ACC112 (cell line): ENCODE measurements around the gene CELF5.

ENCODE experiments used
- H2AFZ ChIP-seq: fragments of 200-600 bp; sonication (generic); one replicate; pipeline ENCODE4 v1.6.0; 2017; ENCODE audit warnings: antibody characterized with exemption, low read length; ENCODE audit not compliant: unreplicated experiment
- H3K27ac ChIP-seq: fragments of 200-600 bp; sonication (generic); 2 replicates; pipeline ENCODE4 v1.5.1; 2014; ENCODE audit warnings: low read depth, mild to moderate bottlenecking, antibody characterized with exemption, low read length, moderate library complexity
- H3K27me3 ChIP-seq: fragments of 200-600 bp; sonication (generic); 2 replicates; pipeline ENCODE4 v1.6.1; 2014; ENCODE audit warnings: mild to moderate bottlenecking, antibody characterized with exemption, low read length, moderate library complexity, mixed read lengths; ENCODE audit not compliant: insufficient read depth
- H3K36me3 ChIP-seq: fragments of 200-600 bp; sonication (generic); 2 replicates; pipeline ENCODE4 v1.6.1; 2016; ENCODE audit warnings: mild to moderate bottlenecking, antibody characterized with exemption, low read length, moderate library complexity, mixed read lengths; ENCODE audit not compliant: insufficient read depth
- H3K4me1 ChIP-seq: fragments of 200-600 bp; sonication (generic); one replicate; pipeline ENCODE4 v1.6.1; 2016; ENCODE audit warnings: low read length, mixed read lengths; ENCODE audit not compliant: insufficient read depth, unreplicated experiment, control insufficient read depth
- H3K4me3 ChIP-seq: fragments of 200-600 bp; sonication (generic); 2 replicates; pipeline ENCODE4 v1.5.1; 2014; ENCODE audit warnings: mild to moderate bottlenecking, low read depth, low read length
- H3K79me2 ChIP-seq: fragments of 200-600 bp; sonication (generic); one replicate; pipeline ENCODE4 v1.6.0; 2016; ENCODE audit warnings: low read length; ENCODE audit not compliant: control insufficient read depth, unreplicated experiment, insufficient read depth

CELF5 gene

GRCh38 chr19:3277649-3278048, 53.2 kb downstream of the CELF5 start:
- Histone ChIP-seq H3K4me3 (no peak overlapping the region), H3K4me1 (peaks cover 6% of the 10 kb centered on the region), H3K36me3 (no peaks in the 10 kb centered on the region), H2AFZ (no peak overlapping the region), H3K27ac (no peak overlapping the region), H3K27me3 (peaks cover 8% of the 10 kb centered on the region), H3K79me2 (no peaks in the 10 kb centered on the region)

DNA sequence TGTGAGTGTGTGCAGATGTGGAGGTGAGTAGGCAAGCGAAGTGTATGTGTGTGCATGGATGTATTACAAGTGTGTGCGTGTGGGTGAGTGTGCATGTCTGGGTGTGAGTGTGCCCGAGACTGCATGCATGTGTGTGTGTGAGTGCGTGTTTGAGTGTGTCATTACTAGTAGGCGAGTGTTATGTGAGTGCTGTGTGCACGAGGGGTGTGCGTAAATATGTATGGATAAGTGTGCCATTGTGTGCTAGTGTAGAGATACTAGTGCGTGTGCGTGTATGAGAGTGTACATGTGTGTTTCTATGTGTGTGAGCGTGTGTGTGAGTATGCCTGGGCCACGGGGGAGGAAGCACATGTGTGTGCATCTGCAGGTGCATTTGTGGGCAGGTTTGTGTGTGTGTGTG, 53.8 kb downstream of the CELF5 start:
- no peaks in the 10 kb centered on the region for H3K79me2 ChIP-seq
- H3K27me3 ChIP-seq = peaks cover 2% of the 10 kb centered on the region
- H3K4me1 ChIP-seq = peaks cover 6% of the 10 kb centered on the region
- H3K36me3 ChIP-seq = no peaks in the 10 kb centered on the region
- no peak overlapping the region for H2AFZ ChIP-seq
- H3K4me3 ChIP-seq = no peak overlapping the region
- H3K27ac ChIP-seq = no peak overlapping the region

DNA sequence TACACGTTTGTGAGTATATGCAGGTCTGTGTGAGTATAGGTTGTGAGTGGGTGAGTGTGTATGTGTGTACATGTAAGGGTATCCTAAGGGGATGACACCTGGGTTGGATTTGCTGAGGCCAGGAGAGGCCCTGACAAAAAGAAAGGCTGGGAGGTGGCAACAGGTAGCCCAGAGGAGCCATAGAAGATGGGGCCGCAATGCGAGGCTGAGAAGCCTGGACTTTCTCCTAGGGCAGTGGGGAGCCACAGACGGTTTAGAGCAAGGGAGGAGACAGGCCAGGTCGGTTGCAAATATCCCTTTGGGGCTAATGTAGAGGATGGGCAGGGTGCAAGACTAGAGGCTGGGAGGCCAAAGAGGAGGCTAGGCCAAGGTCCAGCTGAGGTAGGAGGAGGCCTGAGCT, 54.3 kb downstream of the CELF5 start:
- peaks cover under 1% of the 10 kb centered on the region; the same call in 1 of the 2 replicates for H3K27me3 ChIP-seq

GRCh38 chr19:3279306-3279705, 54.8 kb downstream of the CELF5 start:
- Histone ChIP-seq H2AFZ (no peak overlapping the region), H3K4me1 (peaks cover 6% of the 10 kb centered on the region), H3K27me3 (peaks cover 6% of the 10 kb centered on the region), H3K27ac (no peak overlapping the region), H3K36me3 (no peaks in the 10 kb centered on the region), H3K4me3 (no peak overlapping the region), H3K79me2 (no peaks in the 10 kb centered on the region)

More for the DNA sequence above, 54.3 kb downstream of the CELF5 start:
- no peak overlapping the region for H3K27ac ChIP-seq
- H2AFZ ChIP-seq = no peak overlapping the region
- no peak overlapping the region for H3K4me3 ChIP-seq
- H3K36me3 ChIP-seq = no peaks in the 10 kb centered on the region
- peaks cover 6% of the 10 kb centered on the region for H3K4me1 ChIP-seq
- H3K79me2 ChIP-seq = no peaks in the 10 kb centered on the region

DNA sequence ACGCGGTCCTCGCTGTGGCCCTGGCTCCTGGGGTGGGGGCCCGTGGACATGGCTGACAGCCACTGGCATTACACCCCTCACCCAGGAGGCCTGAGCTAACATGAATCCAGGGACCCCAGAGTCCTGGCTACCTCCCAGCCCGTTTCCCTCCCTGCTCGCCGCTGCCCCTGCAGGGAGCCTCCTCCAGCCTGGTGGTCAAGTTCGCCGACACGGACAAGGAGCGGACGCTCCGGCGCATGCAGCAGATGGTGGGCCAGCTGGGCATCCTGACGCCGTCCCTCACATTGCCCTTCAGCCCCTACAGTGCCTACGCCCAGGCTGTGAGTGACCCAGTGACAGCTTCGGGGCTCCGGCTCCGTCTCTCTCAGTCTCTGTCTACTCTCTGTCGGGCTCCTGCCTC, 56.6 kb downstream of the CELF5 start:
- Histone ChIP-seq H2AFZ (no peak overlapping the region), H3K4me3 (no peak overlapping the region), H3K79me2 (no peaks in the 10 kb centered on the region), H3K36me3 (no peaks in the 10 kb centered on the region), H3K27ac (no peak overlapping the region), H3K27me3 (peaks cover 10% of the 10 kb centered on the region), H3K4me1 (no peaks in the 10 kb centered on the region)

DNA sequence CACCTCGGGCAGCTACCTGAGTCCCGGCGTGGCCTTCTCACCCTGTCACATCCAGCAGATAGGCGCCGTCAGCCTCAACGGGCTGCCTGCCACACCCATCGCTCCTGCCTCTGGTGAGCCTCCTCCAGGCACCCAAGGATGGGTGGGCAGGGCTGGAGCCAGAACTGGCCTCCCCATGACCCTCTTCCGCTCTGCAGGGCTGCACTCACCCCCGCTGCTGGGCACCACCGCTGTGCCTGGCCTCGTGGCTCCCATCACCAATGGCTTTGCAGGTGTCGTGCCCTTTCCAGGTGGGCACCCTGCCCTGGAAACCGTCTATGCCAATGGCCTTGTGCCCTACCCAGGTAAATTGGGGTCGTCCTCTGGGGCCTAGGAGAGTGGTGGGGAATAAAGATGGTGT, 57.7 kb downstream of the CELF5 start:
- peaks cover 10% of the 10 kb centered on the region for H3K27me3 ChIP-seq
- H3K27ac ChIP-seq = no peak overlapping the region
- no peaks in the 10 kb centered on the region for H3K4me1 ChIP-seq
- H2AFZ ChIP-seq = no peak overlapping the region
- H3K79me2 ChIP-seq = no peaks in the 10 kb centered on the region
- no peaks in the 10 kb centered on the region for H3K36me3 ChIP-seq
- H3K4me3 ChIP-seq = no peak overlapping the region

DNA sequence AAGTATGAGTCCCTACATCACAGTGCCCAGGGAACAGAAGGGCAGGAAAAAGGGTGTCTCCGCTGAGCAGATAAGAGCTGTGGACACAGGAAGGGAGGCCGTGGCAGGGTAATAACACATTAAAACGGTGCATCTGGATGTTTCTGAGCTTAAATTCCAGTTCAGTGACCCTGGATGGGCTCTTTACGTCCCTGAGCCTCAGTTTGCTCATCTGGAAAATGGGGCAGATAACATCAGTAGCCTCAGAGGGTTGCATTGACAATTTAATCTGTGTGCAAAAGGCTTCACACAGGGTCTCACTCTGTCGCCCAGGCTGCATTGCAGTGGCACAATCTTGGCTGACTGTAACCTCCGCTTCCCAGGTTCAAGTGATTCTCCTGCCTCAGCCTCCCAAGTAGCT, 58.1 kb downstream of the CELF5 start:
- no peaks in the 10 kb centered on the region for H3K36me3 ChIP-seq
- peaks cover 10% of the 10 kb centered on the region for H3K27me3 ChIP-seq
- no peak overlapping the region for H3K4me3 ChIP-seq
- no peaks in the 10 kb centered on the region for H3K4me1 ChIP-seq
- no peaks in the 10 kb centered on the region for H3K79me2 ChIP-seq
- H2AFZ ChIP-seq = no peak overlapping the region
- no peak overlapping the region for H3K27ac ChIP-seq

- Histone ChIP-seq H3K4me1 (no peaks in the 10 kb centered on the region), H3K79me2 (no peaks in the 10 kb centered on the region), H3K27me3 (peaks cover 10% of the 10 kb centered on the region; the same call in 1 of the 2 replicates), H3K27ac (no peak overlapping the region), H3K4me3 (no peak overlapping the region), H2AFZ (no peak overlapping the region), H3K36me3 (no peaks in the 10 kb centered on the region)
Observed at GRCh38 chr19:3283246-3283751, 58.8 kb downstream of the CELF5 start.

GRCh38 chr19:3283886-3284657, 59.6 kb downstream of the CELF5 start:
- Histone ChIP-seq H3K4me3 (no peak overlapping the region), H2AFZ (no peak overlapping the region), H3K27me3 (peaks cover 10% of the 10 kb centered on the region; the same call in 1 of the 2 replicates), H3K4me1 (no peaks in the 10 kb centered on the region), H3K36me3 (no peaks in the 10 kb centered on the region), H3K79me2 (no peaks in the 10 kb centered on the region), H3K27ac (no peak overlapping the region)

DNA sequence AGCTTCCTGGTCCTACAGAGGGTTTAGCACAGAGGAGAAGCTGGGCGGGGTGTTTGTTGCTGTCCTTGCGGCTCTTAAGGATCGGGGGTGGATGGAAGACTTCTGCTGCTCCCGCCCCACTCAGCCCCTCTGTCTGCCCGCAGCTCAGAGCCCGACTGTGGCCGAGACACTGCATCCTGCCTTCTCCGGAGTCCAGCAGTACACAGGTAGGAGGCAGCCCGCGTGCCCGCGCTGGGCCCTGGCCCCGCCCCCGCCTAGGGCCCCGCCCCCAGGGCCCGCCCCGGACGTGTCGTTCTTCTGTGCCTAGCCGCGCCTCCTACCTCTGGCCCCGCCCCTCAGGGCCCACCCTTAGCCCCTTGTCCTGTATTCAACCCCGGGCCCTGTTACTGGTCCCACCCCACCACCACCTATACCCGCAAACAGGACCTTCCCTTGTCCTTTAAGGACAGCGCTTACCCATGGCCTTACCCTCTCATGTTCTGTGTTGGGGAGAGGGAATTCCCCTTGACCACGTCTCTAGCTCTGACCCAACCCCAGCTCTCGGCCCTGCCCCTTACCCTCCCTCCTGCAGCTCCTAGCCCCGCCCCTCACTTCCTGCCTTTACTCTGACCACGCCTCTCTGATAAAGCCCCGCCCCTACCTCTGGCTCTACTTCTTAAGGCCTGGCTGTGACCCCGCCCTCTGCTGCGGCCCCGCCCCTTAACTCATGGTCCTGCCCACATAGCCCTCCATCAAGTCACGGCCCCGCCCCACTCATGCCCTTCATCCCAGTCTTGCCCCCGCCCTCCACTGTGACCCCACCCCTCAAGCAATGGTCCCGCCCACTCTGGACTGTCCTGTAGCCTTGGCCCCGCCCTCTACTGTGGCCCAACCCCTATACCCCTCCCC, 60.5 kb downstream of the CELF5 start:
- no peaks in the 10 kb centered on the region for H3K4me1 ChIP-seq
- peak overlapping the region; percentile 68 for H2AFZ ChIP-seq
- no peaks in the 10 kb centered on the region for H3K36me3 ChIP-seq
- H3K27ac ChIP-seq = no peak overlapping the region
- peaks cover 11% of the 10 kb centered on the region; the same call in 1 of the 2 replicates for H3K27me3 ChIP-seq
- no peak overlapping the region for H3K4me3 ChIP-seq
- H3K79me2 ChIP-seq = no peaks in the 10 kb centered on the region
